Right ventricle myocardium inferior (tissue), 1 donor: ENCODE measurements around the gene ATP23. TPM values are rescaled to one million over a fixed set of nuclear protein-coding genes. Genes with fewer than 3 reads are reported as not detected.

Experiments
- ATAC-seq: fragments of 200-7000 bp; cut with Tn5 transposase; one replicate; pipeline ENCODE4 v1.9.1; 2020; ENCODE audit warnings: mild to moderate bottlenecking, moderate library complexity
- DNase-seq: peaks from one replicate; pipeline ENCODE4 v3.0.0; 2021; ENCODE audit errors: missing footprints
- intact Hi-C: fragments of 100-400 bp; cut with DNase I; formaldehyde crosslinking; loops from one replicate; pipeline ENCODE4 v1.11.0; 2022
- total RNA-seq: library from RNA; stranded (reverse); fragmentation: NEBNext Ultra II Directional; extraction: Animal tissue kit (Norgen Biotek cat#: 25700); gene quantifications from one replicate; pipeline ENCODE4 v1.2.1, GENCODE V29; 2021
- donor health status: DM: no; HTN: yes; CAD: no; lungs with severe emphysema.

Gene ATP23
- total RNA-seq, 1 donor from 2014 or later = 8.2 TPM

DNA sequence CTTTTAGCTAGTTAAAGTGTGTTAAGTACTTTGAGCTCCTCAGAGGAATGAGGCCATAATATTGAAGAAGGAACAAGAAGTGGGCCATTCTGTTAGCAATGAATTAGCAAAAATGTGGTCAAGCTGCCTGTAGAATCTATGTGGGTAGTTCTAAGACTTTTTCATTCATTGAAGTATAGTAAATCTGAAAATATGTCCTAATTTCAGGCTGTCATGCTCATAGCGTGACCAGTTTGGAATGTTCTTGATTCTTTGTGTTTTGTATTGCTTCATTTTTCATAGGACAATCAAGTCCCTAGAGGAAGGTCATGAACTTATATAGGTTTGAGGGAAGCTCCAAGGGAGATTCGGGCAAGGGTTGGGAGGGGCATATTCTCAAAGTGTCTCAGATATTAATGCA is 11.4 kb downstream of the ATP23 start:
- ATAC-seq = no peak
- intact Hi-C loops = no loop called here
- no peak for DNase-seq

DNA sequence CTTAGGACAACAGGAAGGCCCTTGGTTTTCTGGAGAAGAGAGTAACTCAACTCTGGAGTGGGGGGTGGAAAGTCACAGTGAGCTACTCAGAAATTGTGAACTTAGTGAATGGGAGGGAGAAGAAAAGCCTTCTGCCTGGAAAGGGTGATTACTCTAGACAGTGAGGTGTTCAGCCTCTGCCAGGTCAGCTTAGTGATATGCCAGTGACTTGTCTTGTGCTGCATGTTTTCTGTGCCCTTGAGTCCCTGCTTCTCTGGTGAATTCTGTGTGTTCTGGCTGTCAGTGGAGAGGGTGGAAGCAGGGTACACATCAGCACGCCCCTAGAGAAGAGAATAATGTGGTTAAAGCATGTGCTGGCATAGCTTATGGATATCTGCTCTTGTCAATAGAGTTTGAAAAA is 13.4 kb downstream of the ATP23 start:
- ATAC-seq = no peak
- intact Hi-C loops = no loop called here
- no peak for DNase-seq

DNA sequence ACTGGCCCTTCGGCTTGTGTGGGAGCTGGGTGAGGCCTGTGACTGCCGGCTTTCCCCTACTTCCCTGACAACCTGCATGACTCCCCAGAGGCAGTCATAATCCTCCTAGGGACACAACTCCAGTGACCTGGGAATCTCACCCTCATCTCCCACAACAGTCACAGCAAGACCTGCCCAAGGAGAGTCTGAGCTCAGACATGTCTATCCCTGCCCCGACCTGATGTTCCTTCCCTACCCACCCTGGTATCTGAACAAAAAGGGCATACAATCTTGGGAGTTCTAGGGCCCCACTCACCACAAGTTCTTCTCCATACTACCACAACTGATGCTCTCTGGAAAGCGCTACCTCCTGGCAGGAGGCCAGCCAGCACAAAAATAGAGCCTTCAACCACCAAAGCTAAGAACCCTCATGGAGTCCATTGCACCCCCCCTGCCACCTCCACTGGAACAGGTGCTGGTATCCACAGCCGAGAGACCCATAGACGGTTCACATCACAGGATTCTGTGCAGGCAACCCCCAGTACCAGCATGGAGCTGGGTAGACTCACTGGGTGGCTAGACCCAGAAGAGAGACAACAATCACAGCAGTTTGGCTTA is 16.8 kb downstream of the ATP23 start:
- ATAC-seq (no peak), DNase-seq (no peak)
- intact Hi-C loops = no loop called here

DNA sequence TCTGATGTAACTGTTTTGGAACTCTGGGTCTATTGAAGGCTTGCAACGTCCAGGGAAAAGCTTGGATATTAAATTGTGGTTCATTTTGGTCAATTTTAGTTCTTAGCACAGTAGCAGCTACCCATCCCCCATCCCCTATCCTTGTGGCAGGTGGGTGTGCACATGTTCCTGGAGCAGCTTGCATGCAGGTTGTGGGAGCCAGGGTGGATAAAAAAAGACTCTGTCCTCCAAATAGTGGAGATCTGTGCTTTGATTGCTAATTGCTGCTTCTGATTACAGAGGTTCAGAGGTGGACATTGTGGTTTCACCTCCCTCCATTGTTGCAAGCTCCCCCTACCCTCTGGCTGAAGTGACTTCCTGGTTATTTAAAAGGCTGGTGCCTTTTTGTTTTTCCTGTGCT is 23.1 kb downstream of the ATP23 start:
- intact Hi-C loops = no loop called here
- ATAC-seq = no peak
- no peak for DNase-seq

DNA sequence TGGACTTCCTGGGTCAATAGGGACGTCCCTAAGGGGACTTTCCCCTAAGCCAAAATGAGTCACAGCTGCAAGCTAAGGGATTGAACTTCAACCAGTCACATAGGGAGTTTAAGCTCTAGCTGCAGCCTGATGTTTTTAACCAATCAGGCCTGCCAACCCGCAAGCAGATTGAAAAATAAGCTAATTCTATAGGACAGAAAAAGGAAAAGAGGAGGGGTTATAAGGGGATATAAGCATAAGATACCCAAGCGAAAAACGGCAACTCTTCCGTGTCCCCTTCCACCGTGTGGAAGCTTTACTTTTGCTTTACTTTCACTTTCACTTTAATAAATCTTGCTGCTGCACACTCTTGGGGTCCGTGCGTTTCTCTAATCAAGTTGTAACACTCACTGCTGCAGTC is 24.4 kb downstream of the ATP23 start:
- intact Hi-C loops = no loop called here
- ATAC-seq = no peak
- no peak for DNase-seq

DNA sequence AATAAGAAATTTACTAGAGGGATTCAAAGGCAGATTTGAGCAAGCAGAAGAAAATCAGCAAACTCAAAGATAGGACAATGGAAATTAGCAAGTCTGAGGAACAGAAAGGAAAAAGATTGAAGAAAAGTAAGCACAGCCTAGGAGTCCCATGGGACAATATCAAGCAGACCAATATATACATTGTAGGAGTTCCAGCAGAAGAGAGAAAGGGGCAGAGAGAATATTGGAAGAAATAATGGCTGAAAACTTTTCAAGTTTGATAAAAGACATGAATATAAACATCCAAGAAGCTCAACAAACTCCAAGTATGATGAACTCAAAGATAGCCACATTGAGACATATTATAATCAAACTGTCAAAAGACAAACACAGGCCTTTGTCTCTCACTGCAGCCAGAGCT is 25.2 kb downstream of the ATP23 start:
- ATAC-seq = no peak
- no peak for DNase-seq
- intact Hi-C loops = no loop called here

DNA sequence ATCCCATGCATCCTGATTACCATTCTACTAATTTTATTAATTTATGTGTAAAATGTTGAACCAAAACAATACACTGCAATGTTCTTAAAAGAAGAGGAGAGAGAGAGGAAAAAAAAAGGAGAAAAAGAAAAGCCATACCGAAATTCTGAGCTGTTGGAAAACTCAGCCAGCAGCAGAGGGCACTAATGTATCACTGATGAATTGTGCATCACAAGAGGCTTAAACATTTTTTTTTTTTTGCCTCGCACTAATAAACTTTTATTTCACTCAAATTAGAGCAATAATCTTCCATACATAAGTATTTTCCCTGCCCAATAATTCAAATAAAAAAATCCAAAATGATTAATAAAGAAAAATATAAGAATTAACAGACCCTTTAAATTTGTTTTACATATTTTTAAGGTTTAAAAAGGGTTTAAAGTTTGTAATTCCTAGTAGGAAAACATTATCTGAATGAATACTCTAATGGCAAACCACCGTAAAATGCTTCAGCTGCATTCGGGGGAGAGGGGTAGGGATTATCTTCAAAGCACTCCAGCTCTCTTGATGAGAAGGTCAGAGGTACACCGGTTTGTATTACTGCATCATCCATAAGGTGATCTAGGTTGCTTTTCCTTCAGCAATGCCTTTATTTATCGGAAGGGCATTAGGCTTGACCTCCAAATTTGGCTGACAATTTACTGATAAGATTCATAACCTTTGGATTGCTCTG is 41.9 kb downstream of the ATP23 start:
- intact Hi-C loops = loop anchor here (5.0 to 10.0 kb wide), 4 partner anchors 191 to 1169 kb away; no protein-coding TSS in a partner anchor
- DNase-seq (no peak), ATAC-seq (no peak)

DNA sequence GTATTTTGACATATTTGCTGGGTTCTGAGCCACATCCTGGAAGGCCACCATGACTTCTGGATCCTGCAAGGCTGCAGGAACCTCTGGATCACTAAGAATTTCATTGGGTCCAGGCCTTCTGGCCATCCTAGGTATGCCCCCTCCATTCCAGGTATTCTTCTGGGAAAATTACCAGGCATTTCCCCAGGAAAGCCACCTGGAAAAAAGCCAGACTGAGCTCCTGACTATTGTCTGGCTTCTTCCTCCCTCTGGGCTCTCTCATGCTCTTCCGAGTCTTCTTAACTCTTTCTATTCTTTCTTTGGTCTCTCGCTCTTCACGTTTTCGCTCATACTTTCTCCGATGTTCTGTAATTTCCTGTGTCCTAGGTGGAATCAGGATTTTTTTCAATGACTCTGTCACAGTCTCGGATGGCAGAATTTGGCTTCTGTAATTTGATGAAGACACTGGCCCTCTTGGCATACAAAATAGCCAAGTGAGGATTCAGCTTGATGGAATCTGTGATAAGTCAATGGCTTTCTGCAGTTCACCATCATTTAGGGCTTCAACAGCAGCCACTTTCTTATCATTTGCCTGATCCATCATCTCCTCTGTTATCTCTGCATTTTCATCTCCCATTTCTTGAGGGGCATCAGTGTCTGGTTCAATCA is 42.6 kb downstream of the ATP23 start:
- DNase-seq (no peak), ATAC-seq (no peak)
- intact Hi-C loops = loop anchor here (5.0 to 10.0 kb wide), 4 partner anchors 191 to 1168 kb away; no protein-coding TSS in a partner anchor

DNA sequence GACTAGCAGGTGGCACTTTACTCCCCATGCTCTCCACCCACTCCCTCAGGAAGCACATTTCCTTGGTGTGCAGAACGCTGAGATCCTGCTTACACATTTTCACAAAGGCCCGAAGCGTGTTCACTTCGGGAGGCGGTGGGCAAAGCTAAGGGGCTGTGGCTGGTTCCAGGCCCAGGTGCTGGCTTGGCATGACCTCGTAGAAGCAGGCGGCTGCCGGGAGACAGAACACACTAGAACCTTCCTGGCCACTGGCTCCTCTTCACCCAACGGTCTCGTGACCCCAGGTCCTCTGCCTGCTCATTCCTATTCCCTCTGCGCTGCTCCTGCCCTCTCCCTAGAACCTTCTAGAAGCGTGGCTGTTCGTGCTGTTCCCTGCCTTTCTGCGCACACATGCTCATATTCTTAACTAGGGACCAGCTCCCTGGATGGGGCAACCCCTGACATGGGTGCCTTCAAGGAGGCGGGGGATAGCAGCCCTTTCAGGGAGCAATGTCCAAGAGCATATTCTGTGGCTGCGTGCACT is 43.3 kb downstream of the ATP23 start:
- ATAC-seq (no peak), DNase-seq (no peak)
- intact Hi-C loops = loop anchor here (5.0 to 10.0 kb wide), 4 partner anchors 190 to 1168 kb away; no protein-coding TSS in a partner anchor

DNA sequence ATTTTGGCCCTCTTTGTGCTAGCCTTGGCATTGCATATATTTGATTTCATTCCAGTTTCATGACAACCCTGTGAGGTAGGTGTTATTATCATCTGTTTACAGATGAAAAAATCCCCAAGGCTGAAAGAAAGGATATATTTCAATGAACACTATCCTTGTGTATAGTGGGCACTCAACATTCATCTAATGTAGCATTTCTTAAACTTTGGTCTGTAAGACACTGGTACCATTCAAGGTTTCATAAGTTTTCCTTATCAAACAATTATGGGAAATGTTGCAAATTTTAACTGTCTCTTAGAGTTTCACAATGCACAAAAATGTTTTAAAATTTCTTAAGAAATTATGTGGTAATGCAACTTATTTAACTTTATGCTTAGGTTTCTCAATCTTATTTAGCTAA is 44.3 kb downstream of the ATP23 start:
- intact Hi-C loops = loop anchor here (10.0 kb wide), 3 partner anchors 189 to 359 kb away; no protein-coding TSS in a partner anchor
- ATAC-seq (no peak), DNase-seq (no peak)

DNA sequence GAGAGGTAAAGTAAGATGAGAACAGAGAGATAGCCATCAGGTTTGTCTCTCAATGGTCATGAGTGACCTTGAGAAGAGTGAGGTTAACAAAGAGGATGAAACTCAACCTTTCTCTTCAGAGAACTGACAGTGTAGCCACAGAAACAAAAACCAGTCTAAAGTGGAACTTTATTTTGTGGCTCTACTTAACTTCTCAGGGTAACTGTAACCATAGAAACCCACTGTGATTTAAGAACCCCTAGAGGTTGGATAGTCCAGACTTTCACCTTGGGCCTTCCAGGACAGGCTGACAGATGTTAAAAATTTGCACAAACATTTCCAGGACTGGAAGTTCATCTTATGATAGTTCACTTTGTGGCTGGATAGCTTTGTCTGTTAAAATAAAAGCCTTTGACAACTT is 48.5 kb downstream of the ATP23 start:
- DNase-seq = no peak
- ATAC-seq = no peak
- intact Hi-C loops = loop anchor here (10.0 kb wide), 3 partner anchors 185 to 355 kb away; no protein-coding TSS in a partner anchor

DNA sequence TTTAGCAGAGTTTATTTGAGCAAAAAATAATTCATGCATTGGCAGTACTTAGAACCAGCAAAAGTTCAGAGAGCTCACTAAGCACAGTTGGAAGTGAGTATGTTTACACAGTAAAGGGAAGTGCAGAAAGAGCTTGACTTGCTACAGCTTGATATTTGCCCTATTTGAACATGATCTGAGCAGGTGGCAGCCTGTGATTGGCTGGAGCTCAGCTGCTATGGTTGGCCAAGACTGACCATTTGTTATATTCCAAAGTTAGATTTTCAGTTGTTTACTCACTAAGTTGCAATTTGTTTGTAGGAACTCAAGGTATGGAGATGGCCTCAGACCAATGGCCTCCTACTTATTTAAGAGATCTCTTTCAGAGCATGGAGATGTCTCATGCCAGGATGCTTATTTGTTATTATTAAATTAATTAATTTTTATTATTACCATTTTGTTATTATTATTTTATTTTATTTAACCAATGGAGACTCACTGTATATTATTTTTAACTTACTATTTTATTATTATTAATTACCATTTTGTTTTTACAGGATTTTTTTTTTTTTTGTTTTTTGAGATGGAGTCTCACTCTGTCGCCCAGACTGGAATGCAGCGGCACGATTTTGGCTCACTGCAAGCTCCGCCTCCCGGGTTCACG is 49.0 kb downstream of the ATP23 start:
- intact Hi-C loops = no loop called here

DNA sequence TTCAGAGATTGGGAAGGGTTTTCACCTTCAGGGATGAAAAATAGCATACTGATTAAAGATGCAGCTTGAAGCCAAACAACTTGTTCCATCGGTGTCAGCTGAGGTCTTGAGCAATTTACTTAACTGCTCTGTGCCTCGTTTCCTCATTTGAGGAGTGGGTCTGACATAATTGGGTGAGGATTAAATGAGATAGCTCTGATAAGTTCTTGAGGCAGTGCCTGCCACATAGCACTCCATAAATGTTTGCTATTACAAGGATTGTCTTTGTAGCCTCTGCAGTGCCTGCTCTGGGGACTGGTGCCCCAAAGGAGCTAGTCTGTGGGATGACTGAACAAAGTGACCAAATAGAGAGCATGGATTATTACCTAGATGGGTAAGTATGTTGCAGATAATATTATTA is 50.6 kb downstream of the ATP23 start:
- ATAC-seq (no peak), DNase-seq (no peak)
- intact Hi-C loops = no loop called here

More for the DNA sequence above, 49.0 kb downstream of the ATP23 start:
- ATAC-seq = no peak
- no peak for DNase-seq

DNA sequence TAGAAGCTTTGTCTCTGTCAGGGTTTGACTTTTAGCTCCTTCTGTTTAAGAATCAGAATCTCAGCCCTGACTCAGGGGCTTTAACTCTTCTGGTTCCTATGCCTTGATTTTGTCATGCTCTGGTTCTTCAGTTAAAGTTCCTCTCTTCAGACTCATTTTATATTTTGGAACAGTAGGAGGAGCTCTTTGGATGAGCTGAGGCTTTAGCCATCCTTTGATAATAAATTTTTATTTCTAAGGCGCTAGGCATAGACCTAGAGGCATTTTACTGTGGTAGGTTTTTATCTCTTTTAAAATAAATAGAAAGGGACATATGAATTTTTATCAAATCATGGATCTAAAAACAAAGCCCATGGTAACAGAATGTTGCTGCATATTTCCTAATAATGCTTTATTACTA is 51.7 kb downstream of the ATP23 start:
- ATAC-seq (no peak), DNase-seq (no peak)
- intact Hi-C loops = no loop called here

DNA sequence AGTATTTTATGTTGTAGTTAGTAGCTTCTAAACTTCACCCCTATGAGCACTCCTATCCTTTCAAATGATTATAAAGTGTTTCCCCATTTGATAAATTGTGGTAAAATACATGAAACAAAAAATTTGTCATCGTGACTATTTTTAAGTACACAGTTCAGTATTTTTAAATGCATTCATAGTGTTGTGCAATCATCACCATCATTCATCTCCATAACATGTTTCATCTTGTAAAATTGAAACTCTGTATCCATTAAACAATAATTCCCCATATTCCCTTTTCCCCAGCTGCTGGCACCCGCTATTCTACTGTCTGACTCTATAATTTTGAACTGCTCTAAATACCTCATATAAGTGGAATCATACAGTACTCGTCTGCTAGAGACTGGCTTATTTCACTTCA is 52.5 kb downstream of the ATP23 start:
- intact Hi-C loops = no loop called here
- no peak for ATAC-seq
- no peak for DNase-seq

DNA sequence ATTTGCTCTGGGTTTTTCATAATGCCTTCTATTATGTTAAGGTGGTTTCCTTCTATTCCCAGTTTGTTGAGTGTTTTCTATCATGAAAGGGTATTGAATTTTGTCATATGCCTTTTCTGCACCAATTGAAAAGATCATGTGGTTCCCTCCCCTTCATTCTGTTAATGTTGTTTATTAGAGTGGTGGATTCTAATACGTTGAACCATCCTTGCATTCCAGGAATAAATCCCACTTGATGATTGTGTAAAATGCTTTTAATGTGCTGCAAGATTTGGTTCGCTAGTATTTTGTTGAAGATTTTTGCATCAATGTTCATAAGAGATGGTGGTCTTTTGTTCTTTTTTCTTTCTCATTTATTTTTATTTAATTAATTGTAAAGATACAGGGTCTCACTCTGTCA is 55.2 kb downstream of the ATP23 start:
- intact Hi-C loops = no loop called here
- DNase-seq = no peak
- no peak for ATAC-seq

DNA sequence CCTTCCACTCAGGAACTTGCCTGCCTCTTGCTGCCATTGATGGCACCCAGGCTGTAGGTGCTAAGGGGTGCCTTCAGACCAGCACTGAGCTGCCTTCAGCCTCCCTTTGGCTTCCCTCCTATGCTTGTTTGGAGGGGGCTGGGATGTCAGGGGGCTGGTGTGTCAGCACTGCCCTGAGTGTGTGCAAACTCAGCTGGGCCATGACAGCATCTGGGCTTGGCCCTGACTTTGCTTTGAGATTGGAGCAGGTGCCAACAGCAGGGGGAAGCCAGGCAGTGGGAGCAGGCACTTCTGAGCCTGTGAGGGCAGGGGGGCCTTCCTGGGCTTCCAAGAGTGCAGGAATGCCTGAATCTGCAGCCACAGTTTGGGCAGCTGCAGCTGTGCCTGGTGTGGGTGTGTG is 56.9 kb downstream of the ATP23 start:
- intact Hi-C loops = no loop called here
- ATAC-seq (no peak), DNase-seq (no peak)

DNA sequence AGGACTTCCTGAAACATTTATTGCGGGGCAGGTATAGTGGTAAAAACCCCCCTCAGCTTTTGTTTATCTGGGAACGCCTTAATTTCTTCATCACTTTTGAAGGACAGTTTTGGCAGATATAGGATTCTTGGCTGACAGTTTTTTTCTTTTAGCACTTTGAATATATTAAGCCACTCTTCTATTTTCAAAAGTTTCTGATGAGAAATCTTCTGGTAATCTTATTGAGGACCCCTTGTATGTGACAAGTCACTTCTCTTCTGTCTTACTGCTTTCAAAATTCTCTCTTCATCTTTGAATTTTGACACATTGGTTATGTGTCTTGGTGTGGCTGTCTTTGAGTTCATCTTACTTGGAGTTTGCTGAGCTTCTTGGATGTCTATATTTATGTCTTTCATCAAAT is 59.1 kb downstream of the ATP23 start:
- no peak for ATAC-seq
- intact Hi-C loops = no loop called here
- DNase-seq = no peak

DNA sequence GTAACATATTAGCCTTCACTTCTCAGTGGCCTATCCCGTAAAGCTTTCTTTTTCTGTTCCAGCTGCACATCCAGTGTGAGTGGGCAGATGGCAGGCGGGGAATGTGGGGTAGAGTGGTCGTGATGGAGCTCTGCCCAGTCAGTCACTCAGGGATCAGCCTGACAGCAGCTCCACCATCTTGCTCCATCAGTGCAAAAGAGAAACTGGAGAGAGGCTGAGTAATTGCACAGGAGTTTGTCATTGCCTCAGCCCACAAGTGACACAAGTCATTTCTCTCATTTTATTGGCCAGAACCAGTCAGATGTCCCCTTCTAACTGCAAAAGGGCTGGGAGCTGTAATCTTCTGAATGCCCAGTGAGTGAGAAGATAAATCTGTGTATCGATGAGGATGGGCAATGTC is 66.5 kb downstream of the ATP23 start:
- no peak for DNase-seq
- no peak for ATAC-seq
- intact Hi-C loops = no loop called here
